Karpas-422 (cell line): ENCODE measurements around the gene JMJD7. TPM values are rescaled to one million over a fixed set of nuclear protein-coding genes. Genes with fewer than 3 reads are reported as not detected.

ENCODE experiments used
- DNase-seq: peaks from one replicate; pipeline ENCODE4 v3.0.0-alpha.2; 2015
- H2AFZ ChIP-seq: fragments of 200-600 bp; sonication (generic); 2 replicates; pipeline ENCODE4 v1.6.1; 2014; ENCODE audit warnings: antibody characterized with exemption, low read length, mixed read lengths
- H3K27ac ChIP-seq: fragments of 200-600 bp; sonication (generic); 2 replicates; pipeline ENCODE4 v1.5.1; 2014; ENCODE audit warnings: mild to moderate bottlenecking, low read length, moderate library complexity
- H3K27me3 ChIP-seq: fragments of 200-600 bp; sonication (generic); 2 replicates; pipeline ENCODE4 v1.6.1; 2014; ENCODE audit warnings: low read length, mixed read lengths
- H3K36me3 ChIP-seq: fragments of 200-600 bp; sonication (generic); 2 replicates; pipeline ENCODE4 v1.6.1; 2014; ENCODE audit warnings: low read length, mixed read lengths; ENCODE audit not compliant: insufficient read depth
- H3K4me1 ChIP-seq: fragments of 200-600 bp; sonication (generic); 2 replicates; pipeline ENCODE4 v1.6.1; 2014; ENCODE audit warnings: mild to moderate bottlenecking, low read length, mixed read lengths
- H3K4me2 ChIP-seq: fragments of 200-600 bp; sonication (generic); 2 replicates; pipeline ENCODE4 v1.6.1; 2014; ENCODE audit warnings: low read length, low read depth, mild to moderate bottlenecking; ENCODE audit not compliant: poor library complexity, severe bottlenecking
- H3K4me3 ChIP-seq: fragments of 200-600 bp; sonication (generic); 2 replicates; pipeline ENCODE4 v1.5.1; 2014; ENCODE audit warnings: mild to moderate bottlenecking, antibody characterized with exemption, low read length, mixed read lengths
- H3K79me2 ChIP-seq: fragments of 200-600 bp; sonication (generic); 2 replicates; pipeline ENCODE4 v1.6.1; 2014; ENCODE audit warnings: mild to moderate bottlenecking, low read length, mixed read lengths
- H3K9ac ChIP-seq: fragments of 200-600 bp; sonication (generic); 2 replicates; pipeline ENCODE4 v1.6.0; 2014; ENCODE audit warnings: low read length
- H3K9me2 ChIP-seq: fragments of 200-600 bp; sonication (generic), shearing (Covaris generic); replicated peaks from 2 replicates; pipeline ENCODE4 v1.6.0; 2014; ENCODE audit warnings: mild to moderate bottlenecking, low read length, moderate library complexity; ENCODE audit not compliant: insufficient read depth
- H3K9me3 ChIP-seq: fragments of 300-700, 200-600 bp; sonication (generic); 2 replicates; pipeline ENCODE4 v1.6.1; 2014; ENCODE audit warnings: low read length, mixed read lengths
- H4K20me1 ChIP-seq: fragments of 200-600 bp; sonication (generic); 2 replicates; pipeline ENCODE4 v1.6.1; 2014; ENCODE audit warnings: mild to moderate bottlenecking, antibody characterized with exemption, low read length, low read depth; ENCODE audit not compliant: insufficient read depth
- total RNA-seq: library from RNA; depleted of rRNA; stranded (reverse); fragments of >200 nt; shearing (Covaris generic); gene quantifications from 2 replicates; pipeline ENCODE4 v1.2.3, GENCODE V29; 2014; ENCODE audit warnings: low replicate concordance

JMJD7 gene
- total RNA-seq, 1 experiment from 2014 or later = 2.8 TPM

GRCh38 chr15:41795996-41796856 lies 31.7 kb upstream of the JMJD7 start:
- peaks cover 12% of the 10 kb centered on the region for H3K4me1 ChIP-seq
- H3K36me3 ChIP-seq = 0 out of 2 replicates have a peak, but pooled peaks cover 6% of the 10 kb centered on the region
- no peak overlapping the region for H3K4me3 ChIP-seq
- no peak overlapping the region for H3K4me2 ChIP-seq
- H3K9me3 ChIP-seq = no peaks in the 10 kb centered on the region
- DNase-seq = no peak
- H3K79me2 ChIP-seq = peaks cover 74% of the 10 kb centered on the region
- H3K9ac ChIP-seq = no peak overlapping the region
- H3K9me2 ChIP-seq = no peaks in the 10 kb centered on the region
- no peak overlapping the region for H2AFZ ChIP-seq
- H3K27me3 ChIP-seq = no peaks in the 10 kb centered on the region
- no peaks in the 10 kb centered on the region for H4K20me1 ChIP-seq
- no peak overlapping the region for H3K27ac ChIP-seq

DNA sequence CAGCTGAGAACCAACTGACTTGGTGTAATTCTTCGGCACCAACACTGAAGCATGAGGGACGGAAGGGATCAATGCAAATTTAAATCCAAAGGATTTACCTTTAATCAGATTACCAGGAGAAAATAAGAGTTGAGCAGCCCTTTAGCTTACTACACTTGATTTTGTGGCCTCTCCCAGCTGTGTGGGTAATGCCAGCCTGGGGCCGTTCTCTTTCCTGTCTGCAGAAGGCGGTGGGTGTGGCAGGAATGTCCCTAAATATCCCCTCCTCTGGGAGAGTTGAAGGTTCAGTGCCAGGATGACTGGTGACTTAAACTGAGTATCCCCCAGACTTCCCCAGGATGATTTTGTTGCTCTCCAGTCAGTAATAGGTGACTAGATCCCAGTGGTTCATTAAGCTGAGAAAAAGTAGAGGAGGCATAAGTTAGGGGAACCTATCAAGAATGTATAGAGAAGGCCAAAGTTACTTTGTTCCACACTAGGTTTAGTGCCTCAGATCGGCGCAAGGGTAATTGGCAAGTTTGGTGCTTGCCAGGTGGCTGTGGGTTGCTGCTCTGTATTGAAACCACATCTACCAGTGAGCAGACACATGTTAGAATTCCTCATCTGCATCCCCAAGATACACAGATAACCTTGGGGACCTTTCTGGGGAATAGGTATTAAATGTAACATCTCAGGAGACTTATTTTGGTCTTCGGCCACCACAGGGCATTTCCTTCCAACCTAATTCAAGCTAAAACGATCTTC lies 30.5 kb upstream of the JMJD7 start:
- H3K4me1 ChIP-seq = peaks cover 3% of the 10 kb centered on the region; the same call in 1 of the 2 replicates
- H3K27me3 ChIP-seq = no peaks in the 10 kb centered on the region
- no peak overlapping the region for H3K4me3 ChIP-seq
- H3K36me3 ChIP-seq = 0 out of 2 replicates have a peak, but pooled peaks cover 6% of the 10 kb centered on the region
- peaks cover 63% of the 10 kb centered on the region for H3K79me2 ChIP-seq
- no peaks in the 10 kb centered on the region for H4K20me1 ChIP-seq
- H2AFZ ChIP-seq = no peak overlapping the region
- DNase-seq = no peak
- H3K9ac ChIP-seq = no peak overlapping the region
- no peak overlapping the region for H3K27ac ChIP-seq
- H3K9me2 ChIP-seq = no peaks in the 10 kb centered on the region
- no peak overlapping the region for H3K4me2 ChIP-seq
- no peaks in the 10 kb centered on the region for H3K9me3 ChIP-seq

DNA sequence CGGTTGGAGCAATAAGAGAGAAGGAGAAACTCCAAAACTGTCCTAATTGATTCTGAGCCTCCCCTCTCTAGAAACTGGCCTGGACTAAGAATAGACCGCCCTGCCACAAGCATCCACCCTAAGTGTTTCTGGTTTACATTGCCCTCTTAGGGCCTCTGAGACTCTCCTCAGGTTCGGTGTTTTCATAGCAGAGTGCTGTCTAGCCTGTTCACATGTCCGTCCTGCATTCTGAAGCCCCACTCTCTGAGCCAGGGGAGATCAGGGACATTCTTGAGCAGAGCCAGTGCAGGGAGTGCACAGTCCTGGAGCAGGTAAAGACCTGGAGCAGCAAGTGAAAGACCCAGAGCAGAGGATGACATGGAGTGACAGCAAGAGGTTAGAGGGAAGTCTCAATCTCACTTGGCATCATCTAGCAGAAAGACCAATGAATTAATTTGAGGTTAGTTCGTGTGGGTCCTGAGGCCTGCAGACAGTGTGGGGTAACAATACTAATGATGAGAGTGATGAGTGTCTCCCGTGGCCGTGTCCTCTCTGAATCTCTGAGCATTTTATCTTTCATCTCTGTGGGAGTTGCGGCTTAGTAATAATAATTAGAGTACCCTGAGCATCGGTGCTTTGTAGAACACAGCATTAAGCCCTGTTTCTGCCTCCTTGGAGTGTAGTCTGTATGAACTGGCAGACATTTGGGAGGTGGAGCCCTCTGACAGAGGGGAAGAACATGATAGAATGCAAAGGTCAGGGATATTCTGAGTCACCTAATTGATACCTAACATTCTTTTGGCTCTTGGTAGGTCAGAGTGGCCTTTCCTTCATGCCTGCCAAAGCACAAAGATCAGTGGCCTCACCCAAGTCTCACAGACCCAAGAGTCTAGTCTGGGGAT lies 29.0 kb upstream of the JMJD7 start:
- DNase-seq = no peak
- Histone ChIP-seq H3K4me2 (no peak overlapping the region), H3K27ac (no peak overlapping the region), H3K4me3 (no peak overlapping the region), H3K27me3 (no peaks in the 10 kb centered on the region), H3K9me3 (no peaks in the 10 kb centered on the region), H3K9ac (no peak overlapping the region), H3K4me1 (peaks cover 3% of the 10 kb centered on the region; the same call in 1 of the 2 replicates), H2AFZ (no peak overlapping the region), H4K20me1 (no peaks in the 10 kb centered on the region), H3K36me3 (0 out of 2 replicates have a peak, but pooled peaks cover 6% of the 10 kb centered on the region), H3K9me2 (no peaks in the 10 kb centered on the region), H3K79me2 (peaks cover 52% of the 10 kb centered on the region)

GRCh38 chr15:41799488-41799805 lies 28.4 kb upstream of the JMJD7 start:
- H3K4me1 ChIP-seq = peaks cover 3% of the 10 kb centered on the region; the same call in 1 of the 2 replicates
- no peak overlapping the region for H3K27ac ChIP-seq
- H2AFZ ChIP-seq = no peak overlapping the region
- DNase-seq = no peak
- H3K36me3 ChIP-seq = 0 out of 2 replicates have a peak, but pooled peaks cover 6% of the 10 kb centered on the region
- H3K4me3 ChIP-seq = no peak overlapping the region
- H4K20me1 ChIP-seq = no peaks in the 10 kb centered on the region
- no peaks in the 10 kb centered on the region for H3K9me3 ChIP-seq
- H3K4me2 ChIP-seq = no peak overlapping the region
- H3K27me3 ChIP-seq = no peaks in the 10 kb centered on the region
- H3K9me2 ChIP-seq = no peaks in the 10 kb centered on the region
- peaks cover 46% of the 10 kb centered on the region for H3K79me2 ChIP-seq
- no peak overlapping the region for H3K9ac ChIP-seq

GRCh38 chr15:41801185-41801584 lies 26.7 kb upstream of the JMJD7 start:
- Histone ChIP-seq H3K4me2 (no peak overlapping the region), H3K79me2 (peaks cover 32% of the 10 kb centered on the region), H3K9ac (no peak overlapping the region), H3K27me3 (no peaks in the 10 kb centered on the region), H3K4me3 (no peak overlapping the region), H3K9me3 (no peaks in the 10 kb centered on the region), H4K20me1 (no peaks in the 10 kb centered on the region), H3K36me3 (0 out of 2 replicates have a peak, but pooled peaks cover 6% of the 10 kb centered on the region), H3K9me2 (no peaks in the 10 kb centered on the region), H3K4me1 (0 out of 2 replicates have a peak, but pooled peaks cover 3% of the 10 kb centered on the region), H2AFZ (no peak overlapping the region), H3K27ac (no peak overlapping the region)
- no peak for DNase-seq

- Histone ChIP-seq H3K9ac (no peak overlapping the region), H3K4me3 (no peak overlapping the region), H2AFZ (no peak overlapping the region), H3K36me3 (0 out of 2 replicates have a peak, but pooled peaks cover 6% of the 10 kb centered on the region), H3K9me3 (no peaks in the 10 kb centered on the region), H3K79me2 (peaks cover 26% of the 10 kb centered on the region), H3K27ac (no peak overlapping the region), H3K27me3 (no peaks in the 10 kb centered on the region), H4K20me1 (no peaks in the 10 kb centered on the region), H3K9me2 (no peaks in the 10 kb centered on the region), H3K4me2 (no peak overlapping the region), H3K4me1 (0 out of 2 replicates have a peak, but pooled peaks cover 3% of the 10 kb centered on the region)
- DNase-seq = no peak
Measured at GRCh38 chr15:41801850-41802455, 25.9 kb upstream of the JMJD7 start.

DNA sequence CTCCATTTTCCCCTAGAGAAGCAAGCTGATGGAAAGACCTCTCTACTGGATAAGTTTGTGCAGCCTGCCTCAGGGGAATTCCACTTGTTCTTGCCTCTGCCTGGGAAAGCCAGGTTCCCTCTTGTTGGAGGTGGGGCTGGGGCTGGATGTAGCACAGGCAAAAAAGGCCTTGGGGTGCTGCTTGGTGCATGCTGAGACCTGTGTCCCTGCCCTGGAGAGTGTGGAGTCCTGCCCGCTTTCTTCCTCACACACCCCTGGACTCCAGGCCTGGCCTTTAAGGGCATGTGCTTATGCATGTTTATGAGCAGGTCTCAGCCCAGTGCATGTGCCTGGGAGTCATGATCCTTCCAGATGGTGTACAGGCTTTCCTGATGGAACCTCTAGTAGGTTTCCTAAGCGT lies 23.5 kb upstream of the JMJD7 start:
- Histone ChIP-seq H4K20me1 (no peaks in the 10 kb centered on the region), H3K4me3 (no peak overlapping the region), H3K9me3 (no peaks in the 10 kb centered on the region), H3K4me2 (no peak overlapping the region), H3K4me1 (peaks cover 11% of the 10 kb centered on the region), H3K9ac (no peak overlapping the region), H2AFZ (no peak overlapping the region), H3K27ac (no peak overlapping the region), H3K79me2 (peaks cover 14% of the 10 kb centered on the region), H3K27me3 (no peaks in the 10 kb centered on the region), H3K9me2 (no peaks in the 10 kb centered on the region), H3K36me3 (0 out of 2 replicates have a peak, but pooled peaks cover 6% of the 10 kb centered on the region)
- DNase-seq = no peak
